IMR-90 (cell line): Measurements from ENCODE around the gene HSD3B2. TPM values are rescaled to one million over a fixed set of nuclear protein-coding genes. Genes with fewer than 3 reads are reported as not detected.

Source experiments
- ATAC-seq: fragments of 200-7000 bp; cut with Tn5 transposase; 2 replicates; pipeline ENCODE4 v1.9.1; 2020; ENCODE audit warnings: low read depth, mild to moderate bottlenecking, moderate library complexity
- BruUV-seq: library from RNA; stranded (reverse); fragments of 400-500 nt; replicated peaks from 2 replicates; lab custom pipeline; 2021; lab: Mats Ljungman, UMichigan
- CTCF ChIA-PET: fragments of 300-600 bp; formaldehyde crosslinking; extraction: SDS; loops from one replicate; lab custom pipeline; 2021; ENCODE audit warnings: antibody characterized with exemption; lab: Yijun Ruan, JAX
- POLR2A ChIA-PET: fragments of 300-600 bp; sonication (Branson Sonifier 250); formaldehyde crosslinking; loops from one replicate; lab custom pipeline; 2022; ENCODE audit warnings: antibody characterized with exemption; ENCODE audit not compliant: unreplicated experiment; lab: Charles Lee
- DNase-seq: peaks from one replicate; pipeline ENCODE4 v3.0.0; 2013
- H2AFZ ChIP-seq: replicated peaks from 2 replicates; pipeline ENCODE3; 2013; ENCODE audit warnings: low read length, mild to moderate bottlenecking; ENCODE audit not compliant: poor library complexity
- H2AK5ac ChIP-seq: 2 replicates; pipeline ENCODE4 v1.6.1; 2013; ENCODE audit warnings: low read depth, low read length, inconsistent platforms
- H2AK9ac ChIP-seq: replicated peaks from 2 replicates; pipeline ENCODE3; 2013; ENCODE audit warnings: mild to moderate bottlenecking, low read depth, low read length, moderate library complexity; ENCODE audit not compliant: poor library complexity
- H2BK120ac ChIP-seq: 2 replicates; pipeline ENCODE4 v1.6.1; 2013; ENCODE audit warnings: low read depth, low read length, inconsistent platforms
- H2BK15ac ChIP-seq: 3 replicates; pipeline ENCODE4 v1.6.1; 2013; ENCODE audit warnings: low read depth, low read length, inconsistent platforms
- H2BK20ac ChIP-seq: 2 replicates; pipeline ENCODE4 v1.6.1; 2013; ENCODE audit warnings: low read depth, mild to moderate bottlenecking, inconsistent platforms, low read length, moderate library complexity
- H2BK5ac ChIP-seq: 2 replicates; pipeline ENCODE4 v1.6.1; 2013; ENCODE audit warnings: mild to moderate bottlenecking, low read depth, low read length, inconsistent platforms; ENCODE audit not compliant: poor library complexity, severe bottlenecking
- H3K14ac ChIP-seq: replicated peaks from 2 replicates; pipeline ENCODE4 v1.6.1; 2013; ENCODE audit warnings: low read depth, low read length, inconsistent platforms
- H3K18ac ChIP-seq: 2 replicates; pipeline ENCODE4 v1.6.1; 2013; ENCODE audit warnings: low read depth, low read length, control low read depth
- H3K23ac ChIP-seq: 2 replicates; pipeline ENCODE4 v1.6.1; 2013; ENCODE audit warnings: low read depth, low read length, inconsistent platforms
- H3K27ac ChIP-seq: 2 replicates; pipeline ENCODE4 v1.5.1; 2013; ENCODE audit warnings: mild to moderate bottlenecking, control low read depth, low read length; ENCODE audit not compliant: insufficient read depth
- H3K27me3 ChIP-seq: 2 replicates; pipeline ENCODE4 v1.6.1; 2013; ENCODE audit warnings: low read length; ENCODE audit not compliant: control insufficient read depth, insufficient read depth
- H3K36me3 ChIP-seq: 2 replicates; pipeline ENCODE4 v1.6.1; 2013; ENCODE audit warnings: low read length, mixed read lengths; ENCODE audit not compliant: control insufficient read depth, insufficient read depth
- H3K4ac ChIP-seq: 2 replicates; pipeline ENCODE4 v1.6.1; 2013; ENCODE audit warnings: low read depth, low read length, inconsistent platforms
- H3K4me1 ChIP-seq: 2 replicates; pipeline ENCODE4 v1.6.1; 2013; ENCODE audit warnings: low read length, mixed read lengths; ENCODE audit not compliant: control insufficient read depth, insufficient read depth
- H3K4me2 ChIP-seq: 2 replicates; pipeline ENCODE4 v1.6.1; 2013; ENCODE audit warnings: low read depth, mild to moderate bottlenecking, control low read depth, low read length, moderate library complexity
- H3K4me3 ChIP-seq: 2 replicates; pipeline ENCODE4 v1.5.1; 2013; ENCODE audit warnings: low read depth, mild to moderate bottlenecking, control low read depth, low read length, moderate library complexity; ENCODE audit not compliant: insufficient read depth
- H3K56ac ChIP-seq: 2 replicates; pipeline ENCODE4 v1.6.1; 2013; ENCODE audit warnings: low read length, inconsistent platforms; ENCODE audit not compliant: insufficient read depth; ENCODE audit errors: extremely low read depth
- H3K79me1 ChIP-seq, 2 experiments: 2 replicates each; pipeline ENCODE4 v1.6.1; 2013; ENCODE audit warnings: low read length in 2 of 2, inconsistent platforms in 1 of 2, low read depth in 1 of 2
- H3K9ac ChIP-seq: 2 replicates; pipeline ENCODE4 v1.6.1; 2013; ENCODE audit warnings: low read depth, low read length, control low read depth
- H3K9me1 ChIP-seq: 2 replicates; pipeline ENCODE4 v1.6.1; 2013; ENCODE audit warnings: low read length, inconsistent platforms; ENCODE audit not compliant: insufficient read depth
- H3K9me3 ChIP-seq: 2 replicates; pipeline ENCODE4 v1.6.1; 2013; ENCODE audit warnings: low read length; ENCODE audit not compliant: control insufficient read depth, insufficient read depth
- H4K20me1 ChIP-seq: 2 replicates; pipeline ENCODE4 v1.6.1; 2013; ENCODE audit warnings: low read length, inconsistent platforms; ENCODE audit not compliant: insufficient read depth
- H4K5ac ChIP-seq: 2 replicates; pipeline ENCODE4 v1.6.1; 2013; ENCODE audit warnings: mild to moderate bottlenecking, low read depth, low read length, control low read depth
- H4K8ac ChIP-seq, 2 experiments: 2 replicates each; pipeline ENCODE4 v1.6.1; 2013; ENCODE audit warnings: low read depth in 2 of 2, low read length in 2 of 2, control low read depth in 1 of 2, inconsistent platforms in 1 of 2
- H4K91ac ChIP-seq: 2 replicates; pipeline ENCODE4 v1.6.1; 2013; ENCODE audit warnings: low read depth, low read length, inconsistent platforms; ENCODE audit not compliant: insufficient read depth
- BHLHE40 ChIP-seq: fragments of 150-350 bp; IDR thresholded peaks from 2 replicates; pipeline ENCODE4 v1.6.1; 2016; ENCODE audit warnings: mild to moderate bottlenecking, low read depth, low read length
- CEBPB ChIP-seq: IDR thresholded peaks from 2 replicates; pipeline ENCODE4 v1.6.1; 2012; ENCODE audit warnings: low read depth, low read length, improper control_type of control experiment
- CHD1 ChIP-seq: IDR thresholded peaks from 2 replicates; pipeline ENCODE4 v1.6.1; 2012; ENCODE audit warnings: low read depth, low read length, improper control_type of control experiment
- CTCF ChIP-seq: conservative IDR thresholded peaks from 2 replicates; pipeline ENCODE4 v1.5.1; 2012; ENCODE audit warnings: mild to moderate bottlenecking, low read depth, low read length, improper control_type of control experiment
- ELK1 ChIP-seq: fragments of 150-350 bp; IDR thresholded peaks from 2 replicates; pipeline ENCODE4 v1.6.1; 2016; ENCODE audit warnings: low read depth, mild to moderate bottlenecking, low read length, moderate library complexity, borderline replicate concordance
- FOS ChIP-seq: fragments of 150-350 bp; IDR thresholded peaks from 2 replicates; pipeline ENCODE4 v1.6.1; 2016; ENCODE audit warnings: low read depth, low read length
- MAFK ChIP-seq: IDR thresholded peaks from 2 replicates; pipeline ENCODE4 v1.6.1; 2012; ENCODE audit warnings: low read depth, low read length, improper control_type of control experiment
- MAZ ChIP-seq: IDR thresholded peaks from 2 replicates; pipeline ENCODE4 v1.6.1; 2012; ENCODE audit warnings: low read depth, mild to moderate bottlenecking, low read length, improper control_type of control experiment, moderate library complexity, borderline replicate concordance
- MXI1 ChIP-seq: IDR thresholded peaks from 2 replicates; pipeline ENCODE4 v1.6.1; 2012; ENCODE audit warnings: low read depth, mild to moderate bottlenecking, low read length, moderate library complexity, borderline replicate concordance
- NFE2L2 ChIP-seq: fragments of 150-350 bp; IDR thresholded peaks from 2 replicates; pipeline ENCODE4 v1.6.1; 2016; ENCODE audit warnings: low read depth, mild to moderate bottlenecking, low read length
- POLR2A ChIP-seq: IDR thresholded peaks from 2 replicates; pipeline ENCODE4 v1.6.1; 2012; ENCODE audit warnings: mild to moderate bottlenecking, low read depth, low read length
- RAD21 ChIP-seq: IDR thresholded peaks from 2 replicates; pipeline ENCODE4 v1.6.1; 2012; ENCODE audit warnings: low read length, improper control_type of control experiment
- RCOR1 ChIP-seq: IDR thresholded peaks from 2 replicates; pipeline ENCODE4 v1.6.1; 2012; ENCODE audit warnings: mild to moderate bottlenecking, low read length, improper control_type of control experiment; ENCODE audit not compliant: insufficient replicate concordance
- RFX5 ChIP-seq: IDR thresholded peaks from 2 replicates; pipeline ENCODE4 v1.8.0; 2012; ENCODE audit warnings: low read depth, mild to moderate bottlenecking, low read length, moderate library complexity
- SMC3 ChIP-seq: fragments of 150-350 bp; IDR thresholded peaks from 2 replicates; pipeline ENCODE4 v1.6.1; 2016; ENCODE audit warnings: low read depth, mild to moderate bottlenecking, antibody characterized with exemption, low read length, moderate library complexity
- USF2 ChIP-seq: fragments of 150-350 bp; IDR thresholded peaks from 2 replicates; pipeline ENCODE4 v1.6.1; 2017; ENCODE audit warnings: mild to moderate bottlenecking, antibody characterized with exemption, low read length, low read depth
- WGBS, 2 experiments: methylation state at CpG; one replicate each; pipeline versions ENCODE4 v1.1.5 to v1.1.7; 2013; ENCODE audit warnings: missing lambda C conversion rate in 2 of 2; ENCODE audit not compliant: insufficient read length in 1 of 2; ENCODE audit errors: extremely low coverage in 2 of 2; 5-methylcytosine and 5-hydroxymethylcytosine counted together
- dilution Hi-C: fragments of 300-500 bp; cut with HindIII; formaldehyde crosslinking; loops from one replicate; pipeline ENCODE4 v1.14.3; 2018; ENCODE audit warnings: low sequenced_read_pairs; ENCODE audit not compliant: unreplicated experiment
- in situ Hi-C: fragments of 300-500 bp; cut with MboI; formaldehyde crosslinking; loops from 3 replicates; pipeline ENCODE4 v1.14.3; 2019; ENCODE audit warnings: low sequenced_read_pairs, inconsistent platforms, mixed read lengths
- intact Hi-C: fragments of 100-400 bp; cut with micrococcal nuclease; formaldehyde crosslinking; loops from 2 replicates; pipeline ENCODE4 v1.10.0; 2022
- polyA plus RNA-seq, 3 experiments: library from polyadenylated mRNA; depleted of rRNA; stranded (reverse); fragments of >200 nt; gene quantifications; 2 replicates each; pipeline ENCODE4 v1.2.3, GENCODE V29; 2012; ENCODE audit warnings: low replicate concordance in 1 of 3
- total RNA-seq: library from RNA; depleted of rRNA; stranded (reverse); fragments of >200 nt; gene quantifications from 2 replicates; pipeline ENCODE4 v1.2.3, GENCODE V29; 2012

HSD3B2 gene
- total and polyA plus RNA-seq, 2 of the 4 experiments (the other 2 are of a cell fraction) = not detected

- CTCF ChIA-PET = no interaction called here
- Histone ChIP-seq H2BK120ac (no peak overlapping the region), H3K79me1 (no peaks in the 10 kb centered on the region), H2AK5ac (no peak overlapping the region), H4K5ac (no peak overlapping the region), H3K9ac (no peak overlapping the region), H4K91ac (no peak overlapping the region), H3K56ac (no peak overlapping the region), H3K4me2 (no peak overlapping the region), H3K9me1 (no peaks in the 10 kb centered on the region), H2AK9ac (no peak overlapping the region), H2BK15ac (no peak overlapping the region), H3K14ac (no peak overlapping the region), H3K23ac (no peak overlapping the region), H2BK5ac (no peak overlapping the region), H4K20me1 (no peaks in the 10 kb centered on the region; the same call in 1 of the 2 replicates), H2AFZ (no peak overlapping the region), H4K8ac (no peak overlapping the region), H2BK20ac (no peak overlapping the region), H3K4ac (no peak overlapping the region), H3K9me3 (no peaks in the 10 kb centered on the region), H3K4me3 (no peak overlapping the region), H3K36me3 (no peaks in the 10 kb centered on the region), H3K4me1 (no peaks in the 10 kb centered on the region), H3K18ac (no peak overlapping the region), H3K27ac (no peak overlapping the region), H3K27me3 (peaks cover 2% of the 10 kb centered on the region)
- BruUV-seq = no TSS peak
- intact Hi-C loops = no loop called here
- WGBS, 2 experiments = no CpG with 5 or more reads among the region's 3 CpGs
- in situ Hi-C loops = no loop called here
- TF ChIP-seq RCOR1 = no peak
- TF ChIP-seq RFX5 = no peak
- TF ChIP-seq POLR2A = no peak
- TF ChIP-seq BHLHE40 = no peak
- no peak for TF ChIP-seq MAZ
- TF ChIP-seq USF2 = no peak
- no peak for TF ChIP-seq SMC3
- no peak for TF ChIP-seq CHD1
- TF ChIP-seq FOS = no peak
- no peak for TF ChIP-seq CTCF
- no peak for TF ChIP-seq MAFK
- no peak for TF ChIP-seq RAD21
- TF ChIP-seq CEBPB = no peak
- TF ChIP-seq MXI1 = no peak
- no peak for TF ChIP-seq NFE2L2
- TF ChIP-seq ELK1 = no peak
- ATAC-seq = no peak
- dilution Hi-C loops = no loop called here
- POLR2A ChIA-PET = no interaction called here
- no peak for DNase-seq
Observed at GRCh38 chr1:119431836-119432235, 16.9 kb downstream of the HSD3B2 start.
